Measurements from ENCODE around the gene MED14. TPM values are rescaled to one million over a fixed set of nuclear protein-coding genes. Genes with fewer than 3 reads are reported as not detected.
A peak's percentile ranks its signal among the peaks of the same experiment; 100 is the strongest.
"Not testable (repeated sequence)": the region's sequence is repeated elsewhere in the genome, so short reads cannot be mapped to it uniquely, and the experiment has no call there.

Gene MED14
- total and polyA plus RNA-seq, 2 of the 8 experiments (the other 6 are each of a cell fraction or from before 2014, with no cell fraction given): 79.7 to 117 TPM

- H4K20me1 ChIP-seq (replicated peaks in 1 of 2; ENCODE audit: control insufficient read depth in 1 of 2, insufficient read depth in 2 of 2, low read length in 2 of 2): peaks cover 6 to 13% of the 10 kb centered on the region in 2 experiments
- H2AFZ ChIP-seq (ENCODE audit: low read length); H3K27me3 ChIP-seq (replicated peaks in 1 of 4; ENCODE audit: control insufficient read depth in 3 of 4, extremely low read depth in 1 of 4, insufficient read depth in 3 of 4, low read length in 3 of 4); H3K79me1 ChIP-seq (ENCODE audit: low read depth, low read length); H3K18ac ChIP-seq (ENCODE audit: extremely low read depth, low read length); H3K4ac ChIP-seq (replicated peaks; ENCODE audit: insufficient read length, low read depth, low read length); H2BK12ac ChIP-seq (ENCODE audit: low read depth, low read length); H3K14ac ChIP-seq (ENCODE audit: insufficient read length); H3K9ac ChIP-seq (replicated peaks in 1 of 4; ENCODE audit: extremely low read depth in 1 of 4, low read depth in 3 of 4, low read length in 3 of 4); H3K27ac ChIP-seq (ENCODE audit: low read depth, low read length); H4K8ac ChIP-seq (ENCODE audit: extremely low read depth, insufficient read depth, low read length); H3K4me1 ChIP-seq (replicated peaks in 1 of 4; ENCODE audit: control insufficient read depth in 3 of 4, insufficient read depth in 4 of 4, low read length in 3 of 4); H2BK120ac ChIP-seq (replicated peaks; ENCODE audit: low read depth, low read length); POLR2A ChIA-PET (ENCODE audit: partially characterized antibody); H3K9me3 ChIP-seq (ENCODE audit: insufficient read depth in 2 of 2, low read depth in 1 of 2, low read length in 1 of 2); H2BK20ac ChIP-seq (ENCODE audit: low read length); FAIRE-seq; H4K5ac ChIP-seq (ENCODE audit: insufficient read length, low read depth, low read length); H2BK5ac ChIP-seq (ENCODE audit: low read depth, low read length); H2BK15ac ChIP-seq (ENCODE audit: low read length); H2AK5ac ChIP-seq (ENCODE audit: low read depth, low read length); DNase-seq (ENCODE audit: low read depth in 1 of 2, low spot score in 2 of 2); H3K23me2 ChIP-seq (ENCODE audit: low read depth, low read length); H4K91ac ChIP-seq (replicated peaks; ENCODE audit: insufficient read length, low read length); H3K23ac ChIP-seq (ENCODE audit: insufficient read length); H3K56ac ChIP-seq (replicated peaks; ENCODE audit: insufficient read length, low read depth, low read length): not testable (repeated sequence)
- H3K79me2 ChIP-seq (ENCODE audit: control insufficient read depth in 1 of 2, insufficient read depth in 2 of 2, low read length in 2 of 2): peaks cover 36 to 79% of the 10 kb centered on the region in 2 experiments
- 93% methylated on average over 4 of the region's 5 CpGs; no CpG with 5 or more reads in 1 of the 2 experiments for WGBS, 2 experiments (ENCODE audit: extremely low coverage in 1 of 2, insufficient coverage in 1 of 2, insufficient read length in 1 of 2, insufficient replicate concordance in 2 of 2, low coverage in 1 of 2, low lambda C conversion rate in 2 of 2, missing lambda C conversion rate in 1 of 2)
- peaks cover 0 to 29% (median 4%) of the 10 kb centered on the region in 4 experiments; a peak in 3 of 8 replicates for H3K36me3 ChIP-seq (ENCODE audit: control insufficient read depth in 2 of 4, insufficient read depth in 4 of 4, low read length in 3 of 4)
- CTCF ChIA-PET (ENCODE audit: partially characterized antibody): interaction anchor here (0.6 kb wide), 1 partner anchor 99 kb away, joined by 4 read pairs; no protein-coding TSS in a partner anchor
- H3K4me3 ChIP-seq (ENCODE audit: extremely low read depth in 1 of 4, insufficient read depth in 2 of 4, low read depth in 3 of 4, low read length in 4 of 4): peak overlapping the region in 2 of 4 experiments; percentile 62 to 95; a peak in 3 of 8 replicates
- H3K4me2 ChIP-seq (ENCODE audit: insufficient read depth in 1 of 2, low read depth in 2 of 2, low read length in 2 of 2): peak overlapping the region; percentile 70 to 90; a peak in 3 of 4 replicates
Observed at GRCh38 chrX:40732499-40732898, 2.8 kb downstream of the MED14 start.
